ENCODE data around the gene MTARC2.

The MTARC2 gene

GRCh38 chr1:220800262-220800661 lies 52.1 kb downstream of the MTARC2 start:
- DNase-seq (ENCODE audit: low read depth, low spot score) = no peak

GRCh38 chr1:220803401-220804201 lies 55.5 kb downstream of the MTARC2 start:
- DNase-seq (ENCODE audit: low read depth, low spot score) = no peak

GRCh38 chr1:220804202-220804586 lies 56.1 kb downstream of the MTARC2 start:
- no peak for DNase-seq (ENCODE audit: low read depth, low spot score)

- DNase-seq (ENCODE audit: low read depth, low spot score) = no peak
These were observed 58.3 kb downstream of the MTARC2 start for GRCh38 chr1:220806408-220806807.

GRCh38 chr1:220807726-220808125 lies 59.6 kb downstream of the MTARC2 start:
- no peak for DNase-seq (ENCODE audit: low read depth, low spot score)

GRCh38 chr1:220808345-220809186 lies 60.4 kb downstream of the MTARC2 start:
- no peak for DNase-seq (ENCODE audit: low read depth, low spot score)

GRCh38 chr1:220809187-220809550 lies 61.0 kb downstream of the MTARC2 start:
- no peak for DNase-seq (ENCODE audit: low read depth, low spot score)

- no peak for DNase-seq (ENCODE audit: low read depth, low spot score)
These were observed 61.6 kb downstream of the MTARC2 start for GRCh38 chr1:220809704-220810103.

- no peak for DNase-seq (ENCODE audit: low read depth, low spot score)
These were observed 62.1 kb downstream of the MTARC2 start for GRCh38 chr1:220810179-220810653.

- no peak for DNase-seq (ENCODE audit: low read depth, low spot score)
These were observed 62.8 kb downstream of the MTARC2 start for GRCh38 chr1:220810963-220811362.

- DNase-seq (ENCODE audit: low read depth, low spot score) = no peak
These were observed 63.6 kb downstream of the MTARC2 start for GRCh38 chr1:220811695-220812094.

- no peak for DNase-seq (ENCODE audit: low read depth, low spot score)
These were observed 64.2 kb downstream of the MTARC2 start for GRCh38 chr1:220812308-220812707.

GRCh38 chr1:220813013-220813412 lies 64.9 kb downstream of the MTARC2 start:
- no peak for DNase-seq (ENCODE audit: low read depth, low spot score)

GRCh38 chr1:220815409-220815808 lies 67.3 kb downstream of the MTARC2 start:
- DNase-seq (ENCODE audit: low read depth, low spot score) = no peak

- DNase-seq (ENCODE audit: low read depth, low spot score) = no peak
These were observed 69.8 kb downstream of the MTARC2 start for GRCh38 chr1:220817907-220818306.

- peak; percentile 35 for DNase-seq (ENCODE audit: low read depth, low spot score)
These were observed 70.5 kb downstream of the MTARC2 start for GRCh38 chr1:220818421-220819173.

GRCh38 chr1:220819467-220820026 lies 71.4 kb downstream of the MTARC2 start:
- DNase-seq (ENCODE audit: low read depth, low spot score) = no peak

- no peak for DNase-seq (ENCODE audit: low read depth, low spot score)
These were observed 76.2 kb downstream of the MTARC2 start for GRCh38 chr1:220824031-220824989.

- no peak for DNase-seq (ENCODE audit: low read depth, low spot score)
These were observed 77.9 kb downstream of the MTARC2 start for GRCh38 chr1:220825819-220826551.

GRCh38 chr1:220826729-220827128 lies 78.6 kb downstream of the MTARC2 start:
- DNase-seq (ENCODE audit: low read depth, low spot score) = no peak

All from iPS DF 19.7 (cell line).